Activated T-helper 2 cell treated with anti-CD3 and anti-CD28 coated beads, Interferon-gamma antibody, Interleukin-2, Interleukin-4, amounts not matched to agents 10 μg/mL and 5 μg/mL and 100 μg/mL, durations not matched to agents 14 hours and 24 hours and 36 hours (primary cell): ENCODE measurements around the gene H2BK1. TPM values are rescaled to one million over a fixed set of nuclear protein-coding genes. Genes with fewer than 3 reads are reported as not detected.

Experiments
- DNase-seq: peaks from one replicate; pipeline ENCODE4 v3.0.0; 2021; ENCODE audit warnings: low spot score
- H3K27ac Mint-ChIP-seq: one replicate; pipeline ENCODE4 v1.8.0; 2021; ENCODE audit warnings: mixed read lengths
- H3K27me3 Mint-ChIP-seq: one replicate; pipeline ENCODE4 v1.8.0; 2021; ENCODE audit warnings: low read depth, mixed read lengths
- H3K36me3 Mint-ChIP-seq: one replicate; pipeline ENCODE4 v1.8.0; 2021; ENCODE audit warnings: low read depth, mixed read lengths
- H3K4me1 Mint-ChIP-seq: one replicate; pipeline ENCODE4 v1.8.0; 2021; ENCODE audit warnings: low read depth, mixed read lengths
- H3K4me3 Mint-ChIP-seq: one replicate; pipeline ENCODE4 v1.8.0; 2021; ENCODE audit warnings: low read depth, mild to moderate bottlenecking, moderate library complexity, mixed read lengths
- H3K9me3 Mint-ChIP-seq: one replicate; pipeline ENCODE4 v1.8.0; 2021; ENCODE audit warnings: mixed read lengths
- intact Hi-C: fragments of 100-400 bp; cut with micrococcal nuclease; formaldehyde crosslinking; loops from one replicate; pipeline ENCODE4 v1.15.1; 2023
- total RNA-seq: library from RNA; stranded (reverse); gene quantifications from 2 replicates; pipeline ENCODE4 v1.2.3, GENCODE V29; 2022

H2BK1 gene
- total RNA-seq, 1 donor from 2014 or later: not detected

DNA sequence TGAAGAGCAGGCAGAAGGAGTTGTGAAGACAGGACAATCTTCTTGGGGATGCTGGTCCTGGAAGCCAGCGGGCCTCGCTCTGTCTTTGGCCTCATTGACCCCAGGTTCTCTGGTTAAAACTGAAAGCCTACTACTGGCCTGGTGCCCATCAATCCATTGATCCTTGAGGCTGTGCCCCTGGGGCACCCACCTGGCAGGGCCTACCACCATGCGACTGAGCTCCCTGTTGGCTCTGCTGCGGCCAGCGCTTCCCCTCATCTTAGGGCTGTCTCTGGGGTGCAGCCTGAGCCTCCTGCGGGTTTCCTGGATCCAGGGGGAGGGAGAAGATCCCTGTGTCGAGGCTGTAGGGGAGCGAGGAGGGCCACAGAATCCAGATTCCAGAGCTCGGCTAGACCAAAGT lies 23.5 kb upstream of the H2BK1 start:
- intact Hi-C loops: loop anchor here (1.0 to 5.0 kb wide), 4 partner anchors 9 to 175 kb away; partner anchors contain the start of gene SLC4A2
- Mint-ChIP-seq H3K4me3 (peak overlapping the region; percentile 100), H3K4me1 (peaks cover 18% of the 10 kb centered on the region), H3K9me3 (no peaks in the 10 kb centered on the region), H3K27ac (peak overlapping the region; percentile 99), H3K36me3 (peaks cover 38% of the 10 kb centered on the region), H3K27me3 (peaks cover 4% of the 10 kb centered on the region)
- no peak for DNase-seq

DNA sequence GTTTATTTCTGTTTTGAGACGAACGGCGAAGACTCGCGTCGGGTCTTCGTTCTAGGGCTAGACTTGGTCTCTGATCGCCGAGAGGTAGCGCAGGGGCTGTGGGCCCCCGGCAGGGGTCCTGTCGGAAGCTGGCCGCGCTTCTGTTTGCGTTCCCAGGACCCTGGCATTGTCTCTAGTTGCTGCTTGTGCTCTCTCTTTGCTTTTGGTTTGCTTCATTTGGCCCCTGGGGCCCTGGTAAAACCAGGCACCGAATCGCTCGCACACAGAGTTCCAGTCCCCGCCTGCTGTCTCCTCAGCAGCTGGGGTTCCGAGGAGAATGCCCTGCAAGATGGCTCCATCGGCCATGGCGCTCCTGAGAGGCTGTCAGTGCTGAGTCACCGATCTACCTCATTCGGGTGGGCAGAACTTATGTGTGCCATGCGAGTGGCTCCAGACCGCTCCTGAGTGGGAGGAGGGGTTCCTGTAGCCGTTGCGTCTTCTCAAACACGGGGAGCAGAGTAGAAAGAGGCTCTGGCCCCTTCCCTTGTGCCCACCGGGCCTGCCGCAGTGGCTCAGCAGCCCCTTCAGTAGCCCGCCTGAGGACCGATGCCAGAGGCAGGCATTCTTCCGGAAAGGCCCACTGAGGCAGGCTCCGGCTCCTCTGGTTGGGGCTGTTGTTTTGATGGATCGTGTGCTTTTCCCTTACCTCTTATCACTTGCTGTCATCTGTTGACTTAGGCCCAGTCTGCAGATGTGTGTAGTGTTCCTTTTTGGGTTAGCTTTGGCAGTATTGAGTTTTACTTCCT lies 22.8 kb upstream of the H2BK1 start:
- DNase-seq: peak; percentile 57
- intact Hi-C loops: loop anchor here (1.0 to 5.0 kb wide), 4 partner anchors 10 to 174 kb away; partner anchors contain the start of gene SLC4A2
- Mint-ChIP-seq H3K27ac (peak overlapping the region; percentile 99), H3K4me1 (peaks cover 20% of the 10 kb centered on the region), H3K27me3 (peaks cover 4% of the 10 kb centered on the region), H3K9me3 (no peaks in the 10 kb centered on the region), H3K4me3 (peak overlapping the region; percentile 100), H3K36me3 (peaks cover 38% of the 10 kb centered on the region)

DNA sequence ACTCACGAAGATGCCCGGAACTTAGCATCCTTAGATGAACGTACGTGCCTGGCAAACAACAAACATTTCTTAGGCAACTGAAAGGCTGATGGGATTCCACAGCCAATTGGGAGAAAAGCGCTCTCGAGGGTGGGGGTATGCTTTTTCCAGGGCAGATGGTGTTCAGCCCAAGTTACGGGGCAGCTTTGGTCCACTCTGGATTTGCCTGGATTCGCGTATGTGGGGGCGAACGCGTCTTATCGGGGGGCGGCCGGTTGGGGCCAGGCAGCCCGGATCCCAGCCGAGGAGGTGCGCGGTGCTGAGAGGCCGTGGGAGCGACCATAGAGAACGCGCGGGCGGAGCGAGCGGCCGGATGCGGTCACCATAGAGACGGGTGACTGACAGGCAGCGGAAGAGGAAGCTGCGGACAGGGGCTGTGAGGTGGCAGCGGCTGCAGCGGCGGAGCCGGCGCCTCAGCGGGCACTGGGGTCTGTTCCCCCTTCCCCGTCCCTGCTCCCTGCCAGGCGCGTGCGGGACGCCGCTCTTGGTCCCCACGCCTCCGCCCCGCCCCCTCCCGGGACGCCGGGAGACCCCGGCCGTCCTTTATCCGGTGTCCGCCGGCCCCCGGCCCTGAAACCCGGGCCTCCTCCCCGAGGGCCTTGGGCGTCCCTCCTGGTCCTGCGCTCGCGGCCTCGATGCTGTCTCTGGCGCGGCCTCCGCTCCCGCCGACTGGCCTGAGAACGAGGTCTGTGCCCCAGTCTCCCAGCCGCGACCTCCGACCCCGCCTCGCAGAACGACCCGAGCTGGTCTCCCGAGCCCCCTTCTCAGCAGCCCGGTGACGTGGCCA lies 22.0 kb upstream of the H2BK1 start, which contains the start of gene CHPF2:
Gene CHPF2 (plus strand): TSS at position 393 of the 826 bp plus-strand sequence. CDS start 1,529 bp downstream, outside the sequence.
- Mint-ChIP-seq H3K4me1 (peaks cover 23% of the 10 kb centered on the region), H3K9me3 (no peaks in the 10 kb centered on the region), H3K27ac (peak within 1 kb of the TSS; percentile 99), H3K4me3 (peak within 1 kb of the TSS; percentile 100), H3K36me3 (peaks cover 38% of the 10 kb centered on the region), H3K27me3 (peaks cover 4% of the 10 kb centered on the region)
- peak; percentile 89 for DNase-seq
- intact Hi-C loops: loop anchor here (2.0 to 5.0 kb wide), 3 partner anchors 110 to 174 kb away; partner anchors contain the start of gene SLC4A2

DNA sequence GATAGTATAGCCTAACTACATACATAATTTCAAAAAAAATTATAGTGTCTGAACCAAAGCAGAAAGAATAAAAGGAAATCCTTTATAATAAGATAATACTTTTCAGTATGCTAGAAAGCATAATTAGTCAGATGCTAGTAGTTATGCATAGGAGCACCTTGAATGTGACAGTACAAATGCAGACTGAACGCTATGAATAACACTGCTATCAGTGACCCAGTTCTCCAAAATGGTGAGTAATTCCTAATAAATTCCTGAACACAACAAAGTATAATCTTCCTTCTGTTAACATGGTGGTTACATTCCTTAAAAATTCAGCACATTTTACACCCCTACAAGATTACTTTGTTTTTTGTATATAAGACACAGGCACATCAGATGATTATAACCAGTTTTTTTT lies 20.8 kb upstream of the H2BK1 start:
- H3K36me3 Mint-ChIP-seq: peaks cover 39% of the 10 kb centered on the region

DNA sequence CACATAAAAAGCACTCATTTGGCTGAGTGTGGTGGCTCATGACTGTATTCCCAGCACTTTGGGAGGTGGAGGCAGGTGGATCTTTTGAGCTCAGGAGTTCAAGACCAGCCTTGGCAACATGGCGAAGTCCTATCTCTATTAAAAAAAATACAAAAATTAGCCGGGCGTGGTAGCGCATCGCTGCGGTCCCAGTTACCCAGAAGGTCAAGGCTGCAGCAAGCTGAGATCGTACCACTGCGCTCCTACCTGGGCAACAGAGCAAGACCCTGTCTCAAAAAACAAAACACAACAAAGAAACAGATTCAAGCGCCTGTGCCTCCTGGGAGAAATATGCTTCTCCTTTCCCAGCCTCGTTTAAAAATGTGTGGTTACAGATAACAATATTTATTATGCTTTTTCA lies 19.0 kb upstream of the H2BK1 start:
- intact Hi-C loops: loop anchor here (5.0 to 10.0 kb wide), 2 partner anchors 144 to 288 kb away; partner anchors contain the start of genes AGAP3, FASTK, RHEB and TMUB1
- Mint-ChIP-seq H3K36me3 (peaks cover 40% of the 10 kb centered on the region), H3K9me3 (no peaks in the 10 kb centered on the region), H3K4me1 (peaks cover 37% of the 10 kb centered on the region), H3K27me3 (peaks cover 4% of the 10 kb centered on the region), H3K4me3 (no peak overlapping the region), H3K27ac (no peak overlapping the region)
- DNase-seq: no peak

More for the DNA sequence above, 20.8 kb upstream of the H2BK1 start:
- peaks cover 4% of the 10 kb centered on the region for H3K27me3 Mint-ChIP-seq
- DNase-seq: no peak
- H3K27ac Mint-ChIP-seq: no peak overlapping the region
- no peaks in the 10 kb centered on the region for H3K9me3 Mint-ChIP-seq
- H3K4me3 Mint-ChIP-seq: peak overlapping the region; percentile 15
- intact Hi-C loops: loop anchor here (5.0 kb wide), 1 partner anchor 109 kb away; no protein-coding TSS in a partner anchor
- H3K4me1 Mint-ChIP-seq: peaks cover 30% of the 10 kb centered on the region

DNA sequence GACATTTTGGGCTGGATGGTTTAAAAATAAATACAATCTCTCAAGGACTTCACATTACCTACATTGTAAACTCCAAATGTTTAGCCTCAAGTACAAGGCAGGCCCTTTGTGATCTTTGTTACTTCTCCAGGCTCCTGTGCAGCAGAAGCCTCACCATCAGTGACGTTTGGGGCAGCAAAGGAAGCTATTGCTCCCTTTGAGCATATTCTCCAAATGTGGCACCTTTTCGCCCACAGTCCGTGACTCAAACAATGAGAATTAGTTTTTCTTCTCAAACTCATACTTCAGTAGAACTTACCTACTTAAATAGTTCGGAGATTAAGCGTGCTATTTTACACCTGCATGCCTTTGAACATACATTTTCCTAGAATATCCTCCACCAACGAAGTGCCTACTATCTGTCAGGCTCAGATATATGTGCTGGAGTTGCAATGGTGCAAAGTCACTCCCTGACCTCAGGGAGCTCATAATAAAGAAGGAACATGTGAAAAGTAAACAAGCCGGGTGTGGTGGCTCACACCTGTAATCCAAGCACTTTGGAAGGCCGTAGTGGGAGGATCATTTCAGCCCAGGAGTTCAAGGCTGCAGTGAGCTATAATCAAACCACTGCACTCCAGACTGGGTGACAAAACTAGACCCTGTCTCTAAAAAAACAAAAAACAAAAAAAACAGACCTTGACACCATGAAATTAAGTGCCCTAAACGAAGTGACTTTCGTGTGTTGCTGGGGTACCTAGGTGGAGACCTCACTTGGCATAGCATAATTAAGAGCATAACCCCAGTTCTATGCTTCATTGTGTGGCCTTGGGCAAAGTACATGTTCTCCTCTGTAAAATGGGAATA lies 18.0 kb upstream of the H2BK1 start:
- intact Hi-C loops: loop anchor here (5.0 to 10.0 kb wide), 2 partner anchors 143 to 289 kb away; partner anchors contain the start of genes AGAP3, FASTK, RHEB and TMUB1
- Mint-ChIP-seq H3K36me3 (peaks cover 39% of the 10 kb centered on the region), H3K27ac (no peak overlapping the region), H3K4me1 (peaks cover 29% of the 10 kb centered on the region), H3K27me3 (peaks cover 4% of the 10 kb centered on the region), H3K9me3 (no peaks in the 10 kb centered on the region), H3K4me3 (peak overlapping the region; percentile 99)
- DNase-seq: no peak

DNA sequence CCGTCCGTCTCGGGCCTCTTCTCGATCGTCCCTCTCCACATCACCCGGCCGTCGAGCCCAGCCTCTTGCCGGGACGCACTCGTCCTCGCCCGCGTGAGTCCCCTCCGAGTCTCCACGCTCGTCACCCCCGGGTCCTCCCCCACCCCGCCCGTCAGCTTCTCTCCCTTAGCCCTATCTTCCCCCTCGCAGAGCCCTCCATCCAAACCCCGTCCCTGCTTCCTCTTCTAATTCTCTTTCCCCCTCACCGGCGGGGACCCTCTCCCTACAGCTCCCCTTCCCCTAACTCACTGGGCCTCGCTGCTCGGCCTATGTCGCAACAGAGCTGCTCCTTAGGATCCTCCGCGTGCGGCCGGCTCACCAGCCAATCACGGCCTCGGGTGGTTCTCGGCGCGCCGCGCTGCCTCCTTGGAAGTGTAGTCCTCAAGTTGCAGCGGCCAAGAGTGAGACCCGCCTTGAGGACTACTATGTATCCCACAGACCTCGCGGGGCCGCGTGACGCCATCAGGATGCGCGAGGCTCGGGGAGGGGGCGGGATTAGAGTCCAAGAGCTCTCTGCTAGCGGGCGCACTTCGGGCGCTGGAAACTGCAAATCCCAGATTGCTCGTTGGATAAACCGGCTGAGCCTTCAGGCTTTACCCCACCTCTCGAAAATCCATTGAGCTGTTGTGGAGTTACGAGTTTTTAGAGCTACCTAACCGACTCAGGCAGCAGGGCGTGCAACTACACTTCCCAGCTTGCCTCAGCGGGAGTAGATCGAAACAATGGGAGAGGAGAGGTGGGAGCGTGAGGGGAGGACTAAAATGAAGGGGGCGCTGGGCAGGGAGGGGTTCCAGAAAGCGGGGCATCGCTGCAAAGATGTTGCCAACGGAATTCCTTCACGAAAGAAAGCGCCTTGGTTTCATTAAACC lies 16.8 kb upstream of the H2BK1 start, which contains the start of gene ABCF2:
Gene ABCF2 (minus strand): TSS at position 331 of the 908 bp plus-strand sequence. CDS start 747 bp downstream, outside the sequence.
- H3K36me3 Mint-ChIP-seq: peaks cover 45% of the 10 kb centered on the region
- intact Hi-C loops: loop anchor here (5.0 to 10.0 kb wide), 2 partner anchors 142 to 290 kb away; partner anchors contain the start of genes AGAP3, FASTK, RHEB and TMUB1
- H3K4me1 Mint-ChIP-seq: peaks cover 27% of the 10 kb centered on the region
- peak; percentile 95 for DNase-seq
- no peaks in the 10 kb centered on the region for H3K9me3 Mint-ChIP-seq
- H3K27me3 Mint-ChIP-seq: peaks cover 4% of the 10 kb centered on the region
- H3K27ac Mint-ChIP-seq: peak within 1 kb of the TSS; percentile 90
- H3K4me3 Mint-ChIP-seq: peak within 1 kb of the TSS; percentile 99

DNA sequence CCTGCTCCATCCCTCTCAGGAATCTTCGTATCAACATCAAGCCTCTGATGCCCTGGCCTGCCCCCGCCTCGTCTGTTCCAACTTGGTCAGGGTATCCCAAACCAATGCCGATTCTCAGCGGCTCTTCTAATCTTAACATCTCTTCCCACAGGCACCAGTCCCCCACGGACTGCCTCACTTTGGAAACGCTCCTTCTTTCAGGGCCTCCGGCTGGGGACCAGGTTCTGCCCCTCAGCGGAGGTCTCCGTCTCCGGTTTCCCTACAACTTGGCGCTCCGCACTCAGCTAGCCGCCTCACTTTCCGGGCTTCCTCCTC lies 16.2 kb upstream of the H2BK1 start:
- peak overlapping the region; percentile 99 for H3K4me3 Mint-ChIP-seq
- intact Hi-C loops: loop anchor here (5.0 to 10.0 kb wide), 2 partner anchors 142 to 291 kb away; partner anchors contain the start of genes AGAP3, FASTK, RHEB and TMUB1
- peaks cover 50% of the 10 kb centered on the region for H3K36me3 Mint-ChIP-seq
- no peaks in the 10 kb centered on the region for H3K9me3 Mint-ChIP-seq
- peaks cover 4% of the 10 kb centered on the region for H3K27me3 Mint-ChIP-seq
- H3K27ac Mint-ChIP-seq: peak overlapping the region; percentile 90
- no peak for DNase-seq
- peaks cover 21% of the 10 kb centered on the region for H3K4me1 Mint-ChIP-seq

DNA sequence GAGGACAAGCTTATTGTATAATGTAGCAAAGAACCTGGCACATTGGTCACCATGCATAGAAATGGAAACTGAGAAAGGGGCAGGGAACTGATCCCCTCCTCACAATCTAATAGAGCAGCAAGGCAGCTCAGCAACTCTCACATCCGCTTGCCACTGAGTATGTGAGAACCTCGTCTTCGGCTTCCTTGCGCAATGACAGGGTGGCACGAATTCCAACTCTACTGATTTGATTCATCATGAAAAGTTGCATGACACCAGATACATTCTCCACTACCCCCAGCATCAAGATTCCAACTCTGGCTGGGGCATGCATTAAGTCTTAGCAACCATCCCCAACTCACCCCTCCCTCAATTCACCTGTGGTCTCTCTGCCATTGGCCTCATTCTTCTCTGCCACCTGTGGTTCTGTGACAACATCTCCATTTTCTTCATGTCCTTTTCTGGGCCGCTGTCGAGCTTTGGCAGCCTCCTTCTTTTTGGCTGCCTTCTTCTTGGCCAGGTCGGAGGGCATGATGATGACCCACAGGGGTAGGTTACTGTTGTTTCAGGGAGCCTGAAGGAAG lies 15.7 kb upstream of the H2BK1 start:
- H3K4me3 Mint-ChIP-seq: peak overlapping the region; percentile 99
- peaks cover 4% of the 10 kb centered on the region for H3K27me3 Mint-ChIP-seq
- peaks cover 20% of the 10 kb centered on the region for H3K4me1 Mint-ChIP-seq
- intact Hi-C loops: loop anchor here (5.0 to 10.0 kb wide), 2 partner anchors 141 to 291 kb away; partner anchors contain the start of genes AGAP3, FASTK, RHEB and TMUB1
- peak overlapping the region; percentile 90 for H3K27ac Mint-ChIP-seq
- no peaks in the 10 kb centered on the region for H3K9me3 Mint-ChIP-seq
- no peak for DNase-seq
- peaks cover 52% of the 10 kb centered on the region for H3K36me3 Mint-ChIP-seq

DNA sequence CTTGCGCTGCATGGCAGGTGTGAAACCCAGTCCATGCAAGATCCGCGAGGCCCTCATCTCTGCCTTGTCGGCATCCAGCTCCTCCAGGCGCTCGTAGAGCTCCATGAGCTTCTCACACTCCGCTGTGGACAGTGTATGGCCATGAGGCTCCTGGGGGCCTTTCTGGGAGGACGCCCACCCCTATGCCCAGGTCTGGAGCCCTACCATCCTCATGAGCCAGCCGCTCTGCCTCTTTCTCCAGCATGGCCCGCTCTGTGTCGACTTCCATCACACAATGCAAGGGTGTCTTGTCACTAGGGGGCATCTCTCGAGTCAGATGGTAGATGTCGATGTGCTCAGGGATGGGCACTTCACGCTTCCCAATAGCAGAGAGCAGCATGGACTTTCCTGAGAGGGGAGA lies 13.4 kb upstream of the H2BK1 start:
- peaks cover 68% of the 10 kb centered on the region for H3K36me3 Mint-ChIP-seq
- H3K4me1 Mint-ChIP-seq: peaks cover 20% of the 10 kb centered on the region
- H3K4me3 Mint-ChIP-seq: no peak overlapping the region
- no peak overlapping the region for H3K27ac Mint-ChIP-seq
- intact Hi-C loops: loop anchor here (10.0 kb wide), 1 partner anchor 139 kb away; the partner anchor contains the start of genes AGAP3, FASTK and TMUB1
- no peak for DNase-seq
- H3K27me3 Mint-ChIP-seq: no peaks in the 10 kb centered on the region
- H3K9me3 Mint-ChIP-seq: no peaks in the 10 kb centered on the region

DNA sequence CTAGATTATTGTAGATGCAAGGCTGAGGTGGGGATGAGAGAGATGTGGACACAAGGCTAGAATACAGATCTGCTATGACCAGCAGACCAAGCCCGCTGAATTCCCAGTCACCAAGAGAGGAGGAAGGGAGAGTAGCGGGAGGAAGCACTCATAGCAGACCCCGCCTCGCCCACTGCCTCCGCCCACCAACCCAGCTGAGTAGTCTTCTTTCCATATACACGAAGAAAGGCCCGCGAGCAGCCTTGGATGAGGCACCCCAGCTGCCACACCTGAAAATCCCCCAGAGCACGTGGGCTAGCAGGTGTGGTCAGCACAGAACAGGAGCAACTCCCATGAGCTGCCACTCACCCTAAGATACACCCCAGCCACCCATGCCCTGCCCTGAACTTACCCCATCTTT lies 7.9 kb upstream of the H2BK1 start:
- Mint-ChIP-seq H3K9me3 (no peaks in the 10 kb centered on the region), H3K27ac (no peak overlapping the region), H3K27me3 (no peaks in the 10 kb centered on the region), H3K4me3 (no peak overlapping the region), H3K36me3 (peaks cover 70% of the 10 kb centered on the region), H3K4me1 (no peaks in the 10 kb centered on the region)
- no peak for DNase-seq
- intact Hi-C loops: no loop called here
